Mesenchymal stem cell (in vitro differentiated cells and primary cell): ENCODE results near the gene CAST.
A peak's percentile ranks its signal among the peaks of the same experiment; 100 is the strongest.

Experiments
- DNase-seq: peaks from one replicate; pipeline ENCODE4 v3.0.0-alpha.2; 2013
- H2AFZ ChIP-seq: one replicate; pipeline ENCODE4 v1.6.1; 2013; ENCODE audit warnings: low read depth, mild to moderate bottlenecking, control low read depth, inconsistent platforms, low read length, moderate library complexity
- H2AK5ac ChIP-seq: 2 replicates; pipeline ENCODE4 v1.6.1; 2013; ENCODE audit warnings: low read length, moderate library complexity, mild to moderate bottlenecking, inconsistent platforms; ENCODE audit not compliant: severe bottlenecking
- H2BK120ac ChIP-seq: one replicate; pipeline ENCODE4 v1.6.1; 2013; ENCODE audit warnings: low read depth, mild to moderate bottlenecking, inconsistent platforms, low read length, moderate library complexity
- H2BK12ac ChIP-seq, 2 experiments: one replicate each; pipeline ENCODE4 v1.6.1; 2013; ENCODE audit warnings: inconsistent platforms in 2 of 2, low read length in 2 of 2, mild to moderate bottlenecking in 2 of 2, moderate library complexity in 2 of 2, control low read depth in 1 of 2
- H2BK15ac ChIP-seq: one replicate; pipeline ENCODE4 v1.6.1; 2013; ENCODE audit warnings: mild to moderate bottlenecking, low read depth, inconsistent platforms; ENCODE audit not compliant: poor library complexity, severe bottlenecking
- H2BK5ac ChIP-seq: 2 replicates; pipeline ENCODE4 v1.6.1; 2013; ENCODE audit warnings: low read depth, mild to moderate bottlenecking, low read length, control low read depth, inconsistent platforms; ENCODE audit not compliant: poor library complexity, severe bottlenecking
- H3K14ac ChIP-seq, 2 experiments: one replicate each; pipeline ENCODE4 v1.6.1; 2013; ENCODE audit warnings: inconsistent platforms in 2 of 2, low read length in 2 of 2, control low read depth in 1 of 2, mild to moderate bottlenecking in 1 of 2, moderate library complexity in 1 of 2
- H3K18ac ChIP-seq, 2 experiments: one replicate each; pipeline ENCODE4 v1.6.1; 2013; ENCODE audit warnings: inconsistent platforms in 2 of 2, low read length in 2 of 2, control low read depth in 1 of 2, low read depth in 1 of 2, mild to moderate bottlenecking in 1 of 2
- H3K23ac ChIP-seq, 2 experiments: one replicate each; pipeline ENCODE4 v1.6.1; 2013; ENCODE audit warnings: inconsistent platforms in 2 of 2, low read length in 2 of 2, mild to moderate bottlenecking in 2 of 2, moderate library complexity in 2 of 2, control low read depth in 1 of 2
- H3K27ac ChIP-seq: 2 replicates; pipeline ENCODE4 v1.5.1; 2013; ENCODE audit warnings: mild to moderate bottlenecking, moderate library complexity, low read length, control low read depth, inconsistent platforms; ENCODE audit not compliant: poor library complexity, severe bottlenecking
- H3K27me3 ChIP-seq, 2 experiments: 2 replicates each; pipeline versions ENCODE4 v1.6.1 to v1.7.0; 2013; ENCODE audit warnings: low read length in 2 of 2, mild to moderate bottlenecking in 2 of 2, moderate library complexity in 2 of 2, control low read depth in 1 of 2, inconsistent platforms in 1 of 2; ENCODE audit not compliant: control insufficient read depth in 1 of 2, insufficient read depth in 1 of 2
- H3K36me3 ChIP-seq, 2 experiments: 2 replicates each; pipeline versions ENCODE4 v1.6.1 to v1.7.0; 2013; ENCODE audit warnings: low read length in 2 of 2, control low read depth in 1 of 2, inconsistent platforms in 1 of 2, low read depth in 1 of 2, mild to moderate bottlenecking in 1 of 2; ENCODE audit not compliant: insufficient read depth in 2 of 2, control insufficient read depth in 1 of 2
- H3K4ac ChIP-seq, 2 experiments: one replicate each; pipeline ENCODE4 v1.6.1; 2013; ENCODE audit warnings: inconsistent platforms in 2 of 2, low read length in 2 of 2, mild to moderate bottlenecking in 2 of 2, moderate library complexity in 2 of 2, control low read depth in 1 of 2, low read depth in 1 of 2
- H3K4me1 ChIP-seq: 2 replicates; pipeline ENCODE4 v1.6.1; 2013; ENCODE audit warnings: low read depth, low read length, control low read depth; ENCODE audit not compliant: control insufficient read depth, insufficient read depth
- H3K4me2 ChIP-seq: 2 replicates; pipeline ENCODE4 v1.6.1; 2013; ENCODE audit warnings: low read length, mild to moderate bottlenecking, inconsistent platforms; ENCODE audit not compliant: poor library complexity, severe bottlenecking
- H3K4me3 ChIP-seq, 2 experiments: 2 replicates each; pipeline versions ENCODE4 v1.5.1 to v1.7.0; 2013; ENCODE audit warnings: low read length in 2 of 2, mild to moderate bottlenecking in 2 of 2, control low read depth in 1 of 2, low read depth in 1 of 2; ENCODE audit not compliant: insufficient read depth in 1 of 2
- H3K79me1 ChIP-seq: replicated peaks from 2 replicates; pipeline ENCODE4 v1.6.1; 2013; ENCODE audit warnings: mild to moderate bottlenecking, control low read depth, low read length, inconsistent platforms; ENCODE audit not compliant: poor library complexity, severe bottlenecking
- H3K9ac ChIP-seq: 2 replicates; pipeline ENCODE4 v1.7.0; 2013; ENCODE audit warnings: mild to moderate bottlenecking, low read length, moderate library complexity
- H3K9me3 ChIP-seq: 2 replicates; pipeline ENCODE4 v1.7.0; 2013; ENCODE audit warnings: mild to moderate bottlenecking, low read length; ENCODE audit not compliant: control insufficient read depth
- H4K8ac ChIP-seq: one replicate; pipeline ENCODE4 v1.6.1; 2013; ENCODE audit warnings: inconsistent platforms, mild to moderate bottlenecking, low read length, moderate library complexity
- H4K91ac ChIP-seq: one replicate; pipeline ENCODE4 v1.6.1; 2013; ENCODE audit warnings: mild to moderate bottlenecking, low read length, inconsistent platforms
- WGBS: methylation state at CpG from one replicate; pipeline ENCODE4 v1.1.7; 2013; ENCODE audit warnings: mixed read lengths; 5-methylcytosine and 5-hydroxymethylcytosine counted together

Gene CAST

DNA sequence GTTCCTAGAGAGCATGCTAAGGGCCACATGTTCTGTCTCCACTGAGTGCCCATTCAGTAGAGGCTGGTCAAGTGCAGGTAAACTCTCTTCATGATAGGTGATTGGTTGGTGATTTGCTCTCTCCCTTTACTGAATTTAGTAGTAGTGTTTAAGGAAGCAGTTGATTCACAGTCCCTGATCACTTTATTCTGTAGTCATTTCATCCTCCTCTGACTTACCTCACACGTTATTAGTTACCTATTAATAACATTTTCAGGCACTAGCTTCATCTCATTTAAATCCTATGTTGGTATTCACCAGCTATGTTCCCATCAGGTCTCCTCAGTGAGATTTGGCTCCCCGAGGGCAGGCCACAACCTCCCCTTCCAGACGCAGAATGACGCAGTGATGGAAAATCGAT is 93.7 kb downstream of the CAST start:
- Histone ChIP-seq H3K9ac (no peak overlapping the region), H3K9me3 (no peaks in the 10 kb centered on the region), H2BK15ac (no peak overlapping the region), H3K18ac (no peak overlapping the region), H2BK120ac (no peak overlapping the region), H3K79me1 (peaks cover 13% of the 10 kb centered on the region), H3K4me2 (no peak overlapping the region), H3K27me3 (no peaks in the 10 kb centered on the region), H2BK12ac (no peak overlapping the region), H4K8ac (no peak overlapping the region), H2AK5ac (no peak overlapping the region), H3K4me3 (no peak overlapping the region), H3K23ac (no peak overlapping the region), H2BK5ac (no peak overlapping the region), H3K14ac (no peak overlapping the region), H3K4me1 (peaks cover 5% of the 10 kb centered on the region), H3K36me3 (peaks cover 23 to 97% of the 10 kb centered on the region in 2 experiments), H2AFZ (no peak overlapping the region), H3K4ac (no peak overlapping the region), H4K91ac (no peak overlapping the region), H3K27ac (no peak overlapping the region)
- WGBS = 98% methylated on average over 5 of the region's 5 CpGs
- DNase-seq = no peak

DNA sequence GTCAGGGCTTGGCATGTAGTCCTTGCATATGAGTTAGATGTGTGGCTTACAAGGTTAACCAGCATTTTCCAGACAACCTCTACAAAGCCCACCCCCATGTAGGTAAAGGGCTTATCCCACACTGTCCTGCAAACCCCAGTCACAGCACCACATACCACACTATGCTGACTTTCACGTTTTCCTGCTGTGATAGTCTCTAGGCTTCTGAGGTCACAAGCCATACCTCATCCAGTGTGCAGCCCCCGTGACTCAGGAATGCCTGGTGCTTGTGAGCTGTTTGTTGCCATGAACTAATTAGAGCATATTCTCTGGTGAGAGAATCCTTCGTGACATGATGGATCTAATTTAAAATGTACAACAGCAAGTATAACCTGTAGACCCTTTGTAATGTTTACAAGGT is 94.8 kb downstream of the CAST start:
- Histone ChIP-seq H3K23ac (no peak overlapping the region), H3K4ac (no peak overlapping the region), H3K4me2 (no peak overlapping the region), H3K79me1 (peaks cover 10% of the 10 kb centered on the region), H3K27me3 (no peaks in the 10 kb centered on the region), H3K9me3 (no peaks in the 10 kb centered on the region), H3K14ac (no peak overlapping the region), H4K8ac (no peak overlapping the region), H3K18ac (no peak overlapping the region), H2AK5ac (no peak overlapping the region), H3K9ac (peak overlapping the region; percentile 54), H2AFZ (no peak overlapping the region), H3K4me3 (no peak overlapping the region), H2BK5ac (no peak overlapping the region), H4K91ac (no peak overlapping the region), H2BK15ac (no peak overlapping the region), H3K27ac (no peak overlapping the region), H2BK12ac (no peak overlapping the region), H3K4me1 (peaks cover 5% of the 10 kb centered on the region), H2BK120ac (no peak overlapping the region), H3K36me3 (peaks cover 18 to 97% of the 10 kb centered on the region in 2 experiments)
- no peak for DNase-seq
- WGBS = 58% methylated on average over 2 of the region's 3 CpGs

GRCh38 chr5:96758621-96759020 is 96.4 kb downstream of the CAST start:
- H4K8ac ChIP-seq = peak overlapping the region; percentile 37
- no peak overlapping the region for H2BK12ac ChIP-seq
- H3K23ac ChIP-seq = no peak overlapping the region
- no CpG with 5 or more reads among the region's 4 CpGs for WGBS
- no peak overlapping the region for H4K91ac ChIP-seq
- peak overlapping the region; percentile 7 for H3K9ac ChIP-seq
- H2BK15ac ChIP-seq = no peak overlapping the region
- no peak overlapping the region for H3K4me2 ChIP-seq
- H3K4me3 ChIP-seq = no peak overlapping the region
- no peak overlapping the region for H2AFZ ChIP-seq
- no peak overlapping the region for H2BK120ac ChIP-seq
- DNase-seq = no peak
- H3K18ac ChIP-seq = no peak overlapping the region
- no peak overlapping the region for H2AK5ac ChIP-seq
- H3K14ac ChIP-seq = no peak overlapping the region
- peaks cover 5% of the 10 kb centered on the region for H3K4me1 ChIP-seq
- no peak overlapping the region for H3K27ac ChIP-seq
- H3K79me1 ChIP-seq = peaks cover 3% of the 10 kb centered on the region
- H3K27me3 ChIP-seq = no peaks in the 10 kb centered on the region
- H2BK5ac ChIP-seq = no peak overlapping the region
- H3K9me3 ChIP-seq = no peaks in the 10 kb centered on the region
- peaks cover 10 to 99% of the 10 kb centered on the region in 2 experiments for H3K36me3 ChIP-seq
- H3K4ac ChIP-seq = no peak overlapping the region

GRCh38 chr5:96761618-96762017 is 99.4 kb downstream of the CAST start:
- Histone ChIP-seq H3K9ac (no peak overlapping the region), H3K4ac (no peak overlapping the region), H3K18ac (no peak overlapping the region), H3K14ac (no peak overlapping the region), H3K79me1 (peaks cover 4% of the 10 kb centered on the region), H3K4me1 (peaks cover 5% of the 10 kb centered on the region), H2BK12ac (no peak overlapping the region), H3K23ac (no peak overlapping the region), H2BK5ac (no peak overlapping the region), H3K4me2 (no peak overlapping the region), H4K8ac (no peak overlapping the region), H2AFZ (no peak overlapping the region), H2AK5ac (no peak overlapping the region), H3K27ac (no peak overlapping the region), H3K4me3 (no peak overlapping the region), H4K91ac (no peak overlapping the region), H3K36me3 (peaks cover 12 to 99% of the 10 kb centered on the region in 2 experiments), H3K27me3 (no peaks in the 10 kb centered on the region), H3K9me3 (no peaks in the 10 kb centered on the region), H2BK15ac (no peak overlapping the region), H2BK120ac (no peak overlapping the region)
- 100% methylated on average over 1 of the region's 4 CpGs for WGBS
- DNase-seq = no peak
